T-helper 17 cell (primary cell): Measurements from ENCODE around the gene TAF5L. TPM values are rescaled to one million over a fixed set of nuclear protein-coding genes. Genes with fewer than 3 reads are reported as not detected.

Source experiments
- ATAC-seq: fragments of 150-1000 bp; cut with Tn5 transposase; 2 replicates; pipeline ENCODE4 v1.10.0; 2021; ENCODE audit warnings: mild to moderate bottlenecking, moderate library complexity
- DNase-seq, 3 donors: peaks; one replicate each; pipeline versions ENCODE4 v3.0.0 to v3.0.0-alpha.2; 2020 to 2021
- H3K9me3 ChIP-seq: one replicate; pipeline ENCODE4 v1.7.0; 2013; ENCODE audit warnings: low read length, mild to moderate bottlenecking; ENCODE audit not compliant: control insufficient read depth, poor library complexity, severe bottlenecking
- H3K27ac Mint-ChIP-seq: one replicate; pipeline ENCODE4 v1.8.0; 2022; ENCODE audit warnings: mild to moderate bottlenecking, moderate library complexity, mixed read lengths
- H3K27me3 Mint-ChIP-seq: one replicate; pipeline ENCODE4 v1.8.0; 2022; ENCODE audit warnings: mixed read lengths
- H3K36me3 Mint-ChIP-seq: one replicate; pipeline ENCODE4 v1.8.0; 2022; ENCODE audit warnings: low read depth, mixed read lengths
- H3K4me1 Mint-ChIP-seq: one replicate; pipeline ENCODE4 v1.8.0; 2022; ENCODE audit warnings: mild to moderate bottlenecking, mixed read lengths
- H3K4me3 Mint-ChIP-seq: one replicate; pipeline ENCODE4 v1.8.0; 2022; ENCODE audit warnings: mild to moderate bottlenecking, moderate library complexity, mixed read lengths
- total RNA-seq, 4 donors: library from RNA in 2 of 4; stranded (reverse) in 2 of 4; gene quantifications; one replicate each; pipeline ENCODE4 v1.2.3 and lab custom pipeline; 2022 to 2026

The TAF5L gene
- total RNA-seq, 2 donors from 2014 or later = 24.2 to 34.2 TPM

DNA sequence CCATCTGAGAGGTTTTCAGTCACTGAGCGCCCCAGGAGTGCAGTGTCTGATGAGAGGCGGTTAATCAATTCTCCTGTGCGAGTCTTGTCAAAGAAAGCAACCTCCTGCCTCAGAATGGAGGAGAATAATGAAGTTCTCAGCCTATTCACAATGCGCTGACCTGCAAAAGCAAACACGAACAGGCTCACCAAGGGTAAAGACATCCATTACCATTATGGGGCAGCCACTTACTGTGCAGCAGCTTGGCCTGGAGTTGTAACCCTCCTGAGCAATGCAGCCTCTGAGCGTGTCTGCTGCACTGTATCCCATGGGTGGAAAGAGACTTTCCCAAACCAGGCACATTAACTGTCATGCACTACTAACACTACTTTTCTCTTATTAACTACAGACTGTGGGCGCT, 78.4 kb downstream of the TAF5L start:
- H3K4me3 Mint-ChIP-seq = no peak overlapping the region
- DNase-seq (no peak), ATAC-seq (no peak)
- H3K9me3 ChIP-seq = no peaks in the 10 kb centered on the region
- H3K36me3 Mint-ChIP-seq = no peaks in the 10 kb centered on the region
- no peak overlapping the region for H3K27ac Mint-ChIP-seq
- H3K27me3 Mint-ChIP-seq = no peaks in the 10 kb centered on the region
- H3K4me1 Mint-ChIP-seq = peaks cover 11% of the 10 kb centered on the region

- DNase-seq (no peak), ATAC-seq (no peak)
- Mint-ChIP-seq H3K27me3 (no peaks in the 10 kb centered on the region), H3K36me3 (no peaks in the 10 kb centered on the region), H3K4me1 (peaks cover 2% of the 10 kb centered on the region), H3K4me3 (no peak overlapping the region), H3K27ac (no peak overlapping the region)
- no peaks in the 10 kb centered on the region for H3K9me3 ChIP-seq
Observed at GRCh38 chr1:229544587-229544986, 81.3 kb downstream of the TAF5L start.

Other genes starting within 250 kb of the TAF5L start
- gene ACTA1, start 192.0 kb downstream of the TAF5L start, total RNA-seq = not detected
- gene NUP133, start 117.8 kb downstream of the TAF5L start, total RNA-seq = 10 to 100 TPM; 26.0 to 35.9 TPM
- 10 to 100 TPM; 12.9 to 19.2 TPM for gene ABCB10, start 67.4 kb downstream of the TAF5L start, total RNA-seq
- 10 to 100 TPM in 1 of 2 donors, 1 to 10 TPM in 1; 8.2 to 10.7 TPM for gene URB2, start 125 bp upstream of the TAF5L start, total RNA-seq